HG02938 (cell line): ENCODE measurements around the gene HDAC4.

Source experiments
- ATAC-seq: cut with Tn5 transposase; IDR thresholded peaks from one replicate; pipeline ENCODE4 v1.9.1; 2021; ENCODE audit warnings: mild to moderate bottlenecking, moderate library complexity; ENCODE audit not compliant: unreplicated experiment

Gene HDAC4

DNA sequence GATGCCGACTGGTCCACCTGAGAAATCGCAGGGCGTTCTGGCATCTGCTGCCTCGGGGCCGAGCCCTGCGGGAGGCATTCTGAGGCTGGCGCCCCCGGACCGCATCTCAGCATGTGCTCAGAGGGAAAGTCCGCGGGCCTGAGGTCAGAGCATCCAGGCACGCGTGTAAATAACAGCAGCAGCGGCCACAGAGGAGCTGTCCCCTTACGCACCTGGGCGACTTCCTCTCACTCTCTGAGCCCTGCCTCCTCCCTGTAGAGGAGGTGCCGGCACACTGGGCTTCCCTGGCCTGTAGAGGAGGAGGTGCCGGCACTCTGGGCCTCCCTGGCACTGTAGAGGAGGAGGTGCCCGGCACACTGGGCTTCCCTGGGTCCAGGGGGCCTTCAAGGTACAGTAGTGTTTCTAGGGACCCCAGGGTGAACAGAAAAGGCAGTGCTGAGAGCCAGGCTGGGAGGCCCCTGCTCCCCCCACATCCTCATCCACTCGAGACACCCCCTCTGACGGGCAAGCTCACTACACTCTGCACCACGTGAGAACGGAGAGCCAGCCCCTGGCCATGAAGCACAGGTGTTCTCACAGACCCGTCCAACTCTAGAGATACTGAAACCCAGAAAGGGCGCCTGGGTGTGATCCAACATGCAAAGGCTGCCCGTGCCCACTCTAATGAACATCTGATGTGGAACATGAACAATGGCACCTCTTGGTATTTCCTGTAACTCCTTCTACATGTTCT lies 263.5 kb downstream of the HDAC4 start:
- ATAC-seq = no peak

DNA sequence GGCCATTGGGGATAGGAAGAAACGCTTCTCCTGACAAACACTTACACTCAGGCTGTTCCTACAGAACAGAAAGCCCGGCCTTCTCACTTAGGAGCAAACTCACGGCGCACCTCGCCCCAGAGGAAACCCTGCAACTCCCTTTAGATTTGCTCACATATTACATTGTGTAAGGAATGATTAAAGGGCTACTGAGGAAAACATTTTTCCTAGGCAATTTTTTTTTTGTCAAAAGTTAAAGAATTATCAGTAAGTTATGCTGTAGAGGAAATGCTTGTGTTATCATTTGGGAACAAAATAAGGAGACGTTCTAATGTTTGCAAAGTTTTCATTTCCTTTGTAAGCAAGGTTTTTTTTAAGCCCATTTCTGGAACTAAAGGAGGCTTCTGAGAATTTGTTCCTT lies 264.1 kb downstream of the HDAC4 start:
- ATAC-seq = no peak

DNA sequence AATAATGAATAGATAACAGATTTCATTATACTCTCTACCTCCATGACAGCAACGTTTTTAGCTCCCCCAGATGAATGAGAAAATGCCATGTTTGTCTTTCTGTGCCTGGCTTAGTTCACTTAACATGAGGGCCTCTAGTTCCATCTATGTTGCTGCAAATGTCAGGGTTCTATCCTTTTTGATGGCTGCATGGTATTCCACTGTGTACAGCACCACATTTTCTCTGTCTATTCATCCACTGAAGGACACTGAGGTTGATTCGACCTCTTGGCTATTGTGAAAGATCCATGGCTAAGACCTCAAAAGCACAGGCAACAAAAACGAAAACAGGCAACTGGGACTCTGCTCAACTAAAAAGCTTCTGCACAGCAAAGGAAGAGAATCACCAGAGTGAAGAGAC lies 264.6 kb downstream of the HDAC4 start:
- ATAC-seq = no peak

DNA sequence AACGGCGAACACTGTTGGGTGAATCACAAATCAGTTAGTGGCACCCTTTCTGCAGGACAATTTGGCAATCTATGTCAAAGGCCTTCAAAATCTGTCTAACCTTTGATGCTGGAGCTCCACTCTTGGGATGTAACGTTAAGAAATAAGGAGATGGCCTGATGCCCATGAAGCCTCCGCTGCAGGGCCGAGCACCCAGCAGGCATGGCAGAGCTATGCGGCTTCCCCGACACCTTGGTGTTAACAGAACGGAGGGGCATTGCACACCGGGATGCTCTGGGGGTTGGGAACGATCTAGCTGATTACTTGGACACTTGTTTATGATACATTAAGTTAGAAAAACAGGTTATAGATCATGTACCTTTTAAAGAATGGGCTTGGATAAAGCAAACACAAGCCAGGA lies 265.3 kb downstream of the HDAC4 start:
- ATAC-seq = no peak

DNA sequence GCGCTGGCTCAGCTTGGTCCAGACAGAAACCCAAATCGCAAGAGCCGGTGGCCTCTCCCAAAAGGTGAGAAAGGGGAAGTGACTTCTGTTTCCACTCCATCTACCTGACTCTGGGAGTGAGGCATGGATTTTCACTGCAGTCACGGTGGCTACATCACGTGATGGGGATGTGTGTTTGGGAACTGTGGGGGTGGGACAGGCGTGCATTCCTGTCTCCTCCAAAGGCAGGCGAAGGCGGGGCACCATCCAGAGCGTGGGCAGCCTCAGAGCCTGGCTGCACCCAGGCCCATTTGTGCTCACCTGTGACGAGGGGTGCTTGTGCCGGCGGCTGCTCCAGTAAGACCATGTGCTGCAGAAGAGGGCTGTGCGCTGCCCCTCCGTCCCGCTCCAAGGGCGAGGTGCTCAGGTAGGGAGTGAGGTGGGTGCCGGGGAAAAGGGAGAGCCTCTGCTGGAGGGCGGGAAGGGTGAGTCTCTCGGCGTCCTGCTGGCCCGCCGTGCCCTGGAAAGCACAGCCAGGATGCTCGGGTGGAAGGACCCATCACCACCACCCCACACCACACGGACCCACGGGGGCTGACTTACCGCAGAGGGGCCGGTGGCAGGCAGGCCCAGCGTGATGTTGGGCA lies 266.8 kb downstream of the HDAC4 start:
- ATAC-seq = no peak

DNA sequence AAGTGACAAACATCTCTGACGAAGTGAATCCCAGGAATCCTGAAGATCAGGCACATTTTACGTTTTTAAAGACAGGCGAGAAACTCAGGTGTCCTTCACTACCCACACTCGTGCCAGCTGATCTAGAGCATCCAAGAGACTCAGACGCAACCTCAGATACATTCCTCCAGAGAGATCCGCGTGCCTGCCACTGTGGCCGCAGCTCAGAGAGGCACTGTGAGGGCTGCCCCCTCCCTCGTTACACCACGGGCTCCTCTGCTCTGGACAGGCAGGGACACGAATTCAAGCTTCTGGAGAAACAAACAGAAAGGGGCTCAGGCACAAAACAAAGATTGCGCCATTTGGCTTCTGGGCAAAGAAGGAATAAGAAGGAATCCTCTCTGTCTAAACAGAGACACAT lies 268.0 kb downstream of the HDAC4 start:
- ATAC-seq = no peak

DNA sequence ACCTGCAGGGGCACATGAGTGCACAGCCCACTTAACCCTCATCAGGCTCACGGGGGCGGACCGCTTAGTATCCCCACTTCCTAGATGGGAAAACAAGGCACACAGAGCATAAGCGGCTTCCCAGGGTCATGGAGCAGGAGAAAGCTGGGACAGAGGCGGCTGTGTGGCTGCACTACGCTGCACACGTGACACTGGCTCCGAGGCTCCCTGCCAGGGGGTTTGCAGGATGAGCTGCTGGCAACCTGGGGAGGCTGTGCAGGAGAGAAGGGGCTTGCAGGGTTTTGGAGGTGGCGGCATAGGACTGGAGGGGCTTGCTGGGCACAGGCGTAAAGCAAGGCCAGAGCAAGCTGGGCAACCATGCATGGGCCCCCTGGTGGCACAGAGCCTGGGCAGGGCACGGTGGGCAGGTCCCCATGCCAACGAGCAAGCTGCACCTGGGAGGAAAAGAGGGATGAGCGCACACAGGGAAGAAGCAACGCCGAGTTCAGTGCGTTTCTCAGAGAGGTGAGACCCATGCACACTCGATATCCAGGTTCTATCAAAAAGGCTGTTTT lies 268.6 kb downstream of the HDAC4 start:
- ATAC-seq = no peak

DNA sequence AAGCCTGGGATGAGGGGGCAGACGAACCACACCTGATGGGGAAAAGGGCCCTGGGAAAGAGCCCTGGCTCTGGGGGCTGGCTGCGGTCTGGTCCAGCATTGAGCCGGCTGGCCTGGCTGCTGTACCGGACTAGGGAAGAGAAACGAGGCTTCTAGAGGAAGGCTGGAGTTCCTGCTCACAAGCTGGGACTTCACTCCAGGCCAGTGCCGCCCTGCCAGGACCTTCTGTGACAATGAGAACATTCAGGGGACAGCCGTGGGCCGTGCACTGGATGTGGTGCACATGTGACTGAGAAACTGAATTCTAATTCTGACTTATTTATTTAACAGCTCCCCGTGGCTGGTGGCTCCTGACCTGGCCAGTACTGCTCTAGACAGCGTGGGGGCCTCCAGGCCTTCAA lies 269.3 kb downstream of the HDAC4 start:
- ATAC-seq = no peak

DNA sequence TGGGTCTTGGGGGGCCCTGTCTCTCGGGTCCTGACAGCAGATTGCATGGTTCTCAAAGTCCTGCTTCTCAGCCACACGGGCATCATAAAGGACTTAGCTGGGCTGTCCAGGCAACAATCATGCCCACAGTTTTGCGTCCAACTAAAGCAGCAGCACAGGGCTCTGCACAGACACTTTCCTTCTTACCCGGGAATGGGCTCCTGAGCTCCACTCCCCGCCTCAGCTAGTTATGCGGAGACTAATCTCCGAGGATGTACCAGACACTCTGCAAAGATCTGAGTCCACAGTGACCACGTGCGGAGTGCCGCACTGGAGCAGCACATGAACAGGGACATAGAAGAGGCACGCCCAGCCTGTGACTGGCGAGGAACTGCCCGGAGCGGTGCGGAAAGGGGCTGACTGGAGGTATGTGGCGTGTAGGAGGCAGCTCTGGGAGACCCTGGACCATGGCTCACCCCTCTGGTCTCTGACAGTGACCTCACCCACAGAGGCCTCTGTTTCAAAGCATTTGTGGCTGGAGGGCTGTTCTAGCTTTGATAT lies 270.0 kb downstream of the HDAC4 start:
- no peak for ATAC-seq

DNA sequence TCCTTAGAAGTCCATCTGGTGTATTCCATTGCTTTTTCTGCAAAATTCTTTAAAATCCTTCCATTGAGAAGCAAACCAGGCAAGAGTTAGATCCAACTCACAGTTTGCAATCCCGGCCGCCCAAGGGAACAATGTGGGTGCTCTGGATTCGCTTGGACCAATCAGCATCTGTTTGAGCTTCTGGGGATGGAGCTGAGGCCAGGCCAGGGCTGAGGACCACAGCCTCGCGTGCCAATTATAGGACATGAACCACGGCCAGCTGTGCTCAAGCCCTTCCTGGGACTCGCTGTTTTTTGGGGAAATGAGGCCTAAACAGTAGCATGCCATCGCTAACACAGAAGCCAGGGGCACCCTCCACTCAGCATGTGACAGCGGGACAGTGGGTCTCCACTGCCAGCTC lies 270.8 kb downstream of the HDAC4 start:
- ATAC-seq = no peak

DNA sequence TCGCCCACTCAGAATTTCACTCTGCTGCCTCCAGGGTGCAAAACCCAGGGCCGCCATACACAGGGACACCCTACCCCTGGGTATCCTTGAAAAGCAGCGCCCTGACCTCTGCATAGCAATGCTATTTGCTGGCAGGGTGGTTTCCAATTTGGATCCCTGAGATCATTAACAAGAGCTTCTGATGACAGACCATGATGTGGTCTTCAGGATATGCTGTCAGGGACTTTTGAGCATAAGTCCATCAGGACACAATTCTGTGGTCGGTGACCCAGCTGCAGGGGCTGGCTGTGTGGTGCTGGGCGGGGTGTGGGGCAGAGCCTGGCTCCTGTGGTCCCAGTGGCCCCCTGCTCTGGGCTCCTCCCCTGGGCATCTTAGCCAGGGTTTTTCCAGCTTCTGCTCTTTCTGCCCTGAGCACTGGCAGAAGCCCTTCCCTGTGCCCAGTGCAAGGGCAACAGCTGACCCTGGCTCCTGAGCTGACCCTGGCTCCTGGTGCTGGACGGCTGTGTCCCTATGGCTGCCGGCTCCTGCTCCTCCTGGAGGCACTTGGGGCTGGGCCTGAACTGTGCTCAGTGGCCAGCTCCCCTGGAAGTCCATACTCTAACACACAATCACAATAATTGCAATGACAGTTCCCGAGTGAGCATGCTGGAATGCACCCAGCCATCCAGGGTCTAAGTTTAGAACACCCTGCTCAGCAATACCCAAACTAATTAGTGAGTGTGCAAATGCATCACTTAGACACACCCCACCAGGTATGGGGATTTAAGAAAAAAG lies 271.5 kb downstream of the HDAC4 start:
- ATAC-seq = no peak

DNA sequence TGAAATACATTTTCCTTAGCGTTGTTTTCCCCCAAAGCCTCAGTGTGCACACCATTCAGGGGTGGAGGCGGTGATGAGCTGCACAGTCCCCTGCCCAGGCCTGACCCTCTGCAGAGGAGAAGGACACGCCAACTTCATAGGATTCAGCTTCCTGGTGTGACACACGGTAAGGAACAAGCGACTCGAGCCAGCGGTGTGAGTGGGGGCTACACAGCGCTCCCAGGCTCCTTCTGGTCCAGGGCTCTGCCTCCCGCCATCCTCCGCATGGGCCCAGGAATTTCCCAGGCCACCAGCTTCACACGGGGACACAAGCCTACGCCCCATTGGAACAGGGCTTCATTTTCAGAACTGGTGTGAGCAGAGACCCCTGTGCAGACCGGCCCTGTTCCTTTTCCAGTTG lies 272.1 kb downstream of the HDAC4 start:
- no peak for ATAC-seq

DNA sequence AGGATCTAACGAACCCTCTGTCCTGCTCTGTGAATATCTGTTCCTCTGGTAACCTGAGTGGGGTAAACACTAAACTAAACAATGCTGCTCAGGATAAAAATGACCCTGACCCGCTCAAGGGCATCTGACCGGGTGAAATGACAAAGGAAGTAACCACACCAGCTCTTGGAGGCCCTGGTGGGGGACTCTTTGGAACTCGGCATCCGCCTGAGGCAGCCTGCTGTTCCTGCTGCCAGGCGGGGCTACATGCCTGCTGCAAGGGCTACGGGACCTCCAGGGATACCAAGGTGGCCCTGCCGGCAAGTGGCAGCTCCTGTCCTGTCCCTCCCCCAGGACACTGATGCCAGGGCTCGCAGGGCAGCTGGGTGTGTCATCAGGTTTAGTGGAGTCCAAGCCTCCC lies 273.3 kb downstream of the HDAC4 start:
- ATAC-seq = no peak

DNA sequence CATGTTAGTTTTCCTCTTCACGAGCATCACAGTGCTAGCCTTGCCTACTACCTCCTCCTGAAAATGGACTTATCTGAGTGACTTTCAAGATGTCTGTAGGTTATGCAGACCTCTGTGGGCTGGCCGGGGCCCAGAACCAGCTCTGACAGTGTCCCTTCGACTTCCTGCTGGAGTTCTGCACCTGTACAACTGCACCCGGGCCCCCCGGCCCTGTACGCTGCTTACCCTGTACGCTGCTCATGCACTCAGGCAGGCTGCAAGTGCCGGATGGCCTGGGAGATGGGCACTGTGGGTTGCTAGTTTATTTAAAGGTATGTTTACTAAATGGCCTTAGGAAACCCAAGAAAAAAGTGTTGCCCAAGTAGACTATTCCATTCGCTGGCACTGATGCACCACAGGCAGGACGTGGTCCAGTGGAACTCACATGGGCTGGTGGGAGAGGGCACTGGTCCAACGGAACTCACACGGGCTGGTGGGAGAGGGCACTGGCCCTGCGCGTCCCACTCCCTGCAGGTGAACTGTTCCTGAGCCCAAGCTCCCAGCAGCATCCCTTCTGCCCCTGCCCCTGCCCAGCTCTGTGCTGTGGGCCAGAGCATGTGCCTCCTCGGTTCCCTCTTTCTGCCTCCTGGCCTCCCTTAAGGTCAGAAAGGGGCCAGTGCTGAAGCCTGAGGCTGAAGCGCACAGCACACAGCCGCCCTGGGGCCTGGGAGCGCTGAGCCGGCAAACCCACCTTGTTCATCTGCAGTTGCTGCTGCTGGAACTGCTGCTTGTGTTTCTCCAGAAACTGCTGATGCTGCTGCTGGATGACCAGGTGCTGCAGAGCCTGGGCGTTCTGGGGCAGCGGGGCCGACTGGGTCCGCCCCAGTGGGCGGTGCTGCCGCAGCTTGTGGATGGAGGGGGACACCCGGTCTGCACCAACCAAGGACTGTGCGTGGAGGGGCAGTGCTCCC lies 274.8 kb downstream of the HDAC4 start:
- ATAC-seq = no peak

DNA sequence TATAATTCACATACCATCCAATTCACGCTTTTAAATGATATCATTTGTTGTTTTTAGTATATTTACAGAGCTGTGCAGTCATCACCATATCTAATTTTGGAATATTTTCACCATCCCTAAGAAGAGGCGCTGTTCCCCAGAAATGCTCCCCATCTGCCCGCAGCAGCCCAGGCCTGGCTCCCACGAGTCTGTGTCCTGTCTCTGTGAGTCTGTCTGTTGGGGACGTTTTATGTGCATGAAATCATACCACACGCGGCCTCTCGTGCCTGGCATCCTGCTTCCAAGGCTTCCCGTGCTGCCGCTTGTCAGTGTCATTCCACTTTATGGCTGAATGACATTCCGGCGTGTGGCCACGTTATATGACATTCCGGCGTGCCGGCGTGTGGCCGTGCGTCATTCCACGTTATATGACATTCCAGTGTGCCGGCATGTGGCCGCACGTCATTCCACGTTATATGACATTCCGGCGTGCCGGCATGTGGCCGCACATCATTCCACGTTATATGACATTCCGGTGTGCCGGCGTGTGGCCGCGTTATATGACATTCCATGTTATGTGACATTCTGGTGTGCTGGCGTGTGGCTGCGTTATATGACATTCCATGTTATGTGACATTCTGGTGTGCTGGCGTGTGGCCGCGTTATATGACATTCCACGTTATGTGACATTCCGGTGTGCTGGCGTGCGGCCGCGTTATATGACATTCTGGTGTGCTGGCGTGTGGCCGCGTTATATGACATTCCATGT lies 276.5 kb downstream of the HDAC4 start:
- ATAC-seq = no peak

DNA sequence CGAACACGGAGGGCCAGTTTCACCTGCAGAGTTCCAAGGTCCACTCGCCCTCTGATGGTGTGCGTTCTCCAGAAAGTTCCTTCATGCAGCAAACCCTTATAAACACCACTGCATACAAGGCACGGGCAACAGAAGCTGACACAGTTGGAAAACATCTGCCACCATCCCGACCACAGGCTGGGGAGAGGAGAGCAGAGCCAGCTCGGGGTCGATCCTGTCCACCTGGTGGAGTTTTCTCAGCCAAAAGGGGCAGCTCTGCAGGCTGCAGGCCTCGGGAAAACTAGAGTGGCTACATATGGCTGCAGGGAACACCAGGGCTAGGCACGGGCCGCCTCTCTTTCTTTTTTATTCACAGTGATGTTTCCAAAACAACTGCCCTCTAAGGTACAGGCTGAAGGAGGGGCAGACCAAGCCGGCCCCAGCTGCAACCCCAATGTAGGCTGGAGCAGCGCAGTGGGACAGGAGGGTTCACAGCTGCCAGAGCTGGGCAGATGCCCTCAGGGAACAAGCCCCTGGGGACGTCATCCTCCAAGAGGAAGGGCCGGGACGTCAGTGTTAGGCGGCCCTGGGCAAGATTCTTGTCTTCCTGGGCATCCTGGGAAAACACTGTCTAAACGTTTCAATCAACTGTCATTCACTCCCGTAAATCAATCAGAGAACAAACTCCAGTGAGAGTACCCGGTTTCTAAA lies 278.3 kb downstream of the HDAC4 start:
- ATAC-seq = no peak

DNA sequence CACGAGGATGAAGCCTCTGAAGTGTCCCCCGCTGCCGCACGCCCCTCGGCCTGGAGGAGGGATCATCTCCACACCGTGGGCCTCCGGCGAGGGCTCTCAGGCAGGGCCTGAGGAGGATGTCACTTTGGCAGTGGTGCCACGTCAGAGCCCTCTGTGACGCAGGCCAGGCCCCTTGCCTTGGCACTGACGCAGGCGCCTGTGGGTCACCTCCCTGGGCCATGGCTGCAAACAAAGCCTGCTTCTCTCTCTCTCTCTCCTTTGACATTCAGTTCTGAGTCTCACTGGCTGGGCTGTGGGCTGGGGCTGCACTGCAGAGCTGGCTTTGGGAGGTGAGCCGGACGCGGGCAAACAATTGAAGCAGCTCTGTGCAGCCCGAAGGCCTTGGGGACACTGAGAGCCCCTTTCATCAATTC lies 279.2 kb downstream of the HDAC4 start:
- ATAC-seq = no peak

DNA sequence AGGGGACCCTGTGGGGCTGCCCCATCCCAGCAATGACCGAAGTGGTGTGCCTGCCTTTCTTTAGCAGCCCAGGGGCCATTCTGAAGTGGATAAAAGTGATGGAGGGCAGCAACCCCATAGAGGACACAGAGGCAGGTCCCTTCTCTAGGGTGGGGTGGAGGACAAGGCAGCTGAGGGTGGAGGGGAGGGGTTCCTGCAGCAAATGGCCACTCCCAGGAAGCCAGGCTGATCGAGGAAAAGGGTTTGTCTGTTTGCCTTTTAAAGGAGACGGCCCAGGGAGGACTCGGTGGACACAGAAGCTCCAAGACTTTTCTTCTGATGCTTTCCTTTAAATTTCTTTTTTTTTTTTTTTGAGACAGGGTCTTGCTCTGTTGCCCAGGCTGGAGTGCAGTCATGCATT lies 280.2 kb downstream of the HDAC4 start:
- no peak for ATAC-seq
